Activated CD4-positive, alpha-beta memory T cell treated with anti-CD3 and anti-CD28 coated beads for 36 hours (primary cell): Measurements from ENCODE around the gene STON2. TPM values are rescaled to one million over a fixed set of nuclear protein-coding genes. Genes with fewer than 3 reads are reported as not detected.

Source experiments
- CTCF ChIA-PET: fragments of 350-600 bp; sonication (Branson Sonifier 250); formaldehyde crosslinking; loops from one replicate; lab custom pipeline; 2021; ENCODE audit warnings: antibody characterized with exemption, inconsistent platforms; lab: Charles Lee
- POLR2A ChIA-PET: fragments of 350-600 bp; sonication (Branson Sonifier 250); formaldehyde crosslinking; loops from one replicate; lab custom pipeline; 2021; ENCODE audit warnings: antibody characterized with exemption; lab: Charles Lee
- DNase-seq: peaks from one replicate; pipeline ENCODE4 v3.0.0-alpha.2; 2020
- H3K27ac Mint-ChIP-seq: one replicate; pipeline ENCODE4 v1.8.0; 2021; ENCODE audit warnings: mixed read lengths
- H3K27me3 Mint-ChIP-seq: one replicate; pipeline ENCODE4 v1.8.0; 2021; ENCODE audit warnings: mixed read lengths
- H3K36me3 Mint-ChIP-seq: one replicate; pipeline ENCODE4 v1.8.0; 2021; ENCODE audit warnings: mixed read lengths
- H3K4me1 Mint-ChIP-seq: one replicate; pipeline ENCODE4 v1.8.0; 2021; ENCODE audit warnings: low read depth, mixed read lengths
- H3K4me3 Mint-ChIP-seq: one replicate; pipeline ENCODE4 v1.8.0; 2021; ENCODE audit warnings: mild to moderate bottlenecking, mixed read lengths
- H3K9me3 Mint-ChIP-seq: one replicate; pipeline ENCODE4 v1.8.0; 2021; ENCODE audit warnings: mixed read lengths
- intact Hi-C: fragments of 100-400 bp; cut with micrococcal nuclease; formaldehyde crosslinking; loops from one replicate; pipeline ENCODE4 v1.15.1; 2023
- total RNA-seq, 2 experiments: library from RNA; stranded (reverse); gene quantifications; one replicate each; pipeline ENCODE4 v1.2.3, GENCODE V29; 2021

The STON2 gene
- total RNA-seq, 2 experiments from 2014 or later = 0.12 to 0.34 TPM

GRCh38 chr14:81280136-81280791, 119.9 kb downstream of the STON2 start:
- Mint-ChIP-seq H3K36me3 (no peaks in the 10 kb centered on the region), H3K27me3 (peaks cover 2% of the 10 kb centered on the region), H3K9me3 (no peaks in the 10 kb centered on the region), H3K4me3 (no peak overlapping the region), H3K4me1 (no peaks in the 10 kb centered on the region), H3K27ac (no peak overlapping the region)
- ChIA-PET CTCF (no interaction called here), POLR2A (no interaction called here)
- intact Hi-C loops = no loop called here
- DNase-seq = no peak

DNA sequence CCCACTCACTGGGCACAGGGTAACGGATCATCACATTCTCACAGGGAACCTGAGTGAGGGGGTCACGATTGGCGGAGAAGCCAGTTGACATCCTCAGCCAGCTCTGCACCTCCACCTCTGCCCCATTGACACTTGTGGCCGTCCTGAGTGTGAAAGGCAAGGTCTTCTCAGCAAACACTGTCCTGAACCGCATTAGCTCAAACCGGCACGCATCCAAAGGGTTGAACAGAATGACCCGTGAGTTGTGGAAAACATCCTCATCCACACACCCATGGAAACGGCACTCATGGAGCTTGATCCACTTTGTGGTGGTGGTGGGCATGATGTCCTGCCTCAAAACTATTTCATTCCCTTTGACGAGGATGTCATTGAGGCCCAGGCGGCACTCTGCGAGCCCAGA, 123.0 kb downstream of the STON2 start:
- no peak overlapping the region for H3K4me3 Mint-ChIP-seq
- no peaks in the 10 kb centered on the region for H3K9me3 Mint-ChIP-seq
- POLR2A ChIA-PET = no interaction called here
- intact Hi-C loops = no loop called here
- no peaks in the 10 kb centered on the region for H3K36me3 Mint-ChIP-seq
- peaks cover 2% of the 10 kb centered on the region for H3K27me3 Mint-ChIP-seq
- H3K27ac Mint-ChIP-seq = no peak overlapping the region
- DNase-seq = no peak
- CTCF ChIA-PET = interaction anchor here (2.9 kb wide), 1 partner anchor 176 kb away, joined by 9 read pairs; no protein-coding TSS in a partner anchor
- H3K4me1 Mint-ChIP-seq = no peaks in the 10 kb centered on the region

- no peaks in the 10 kb centered on the region for H3K9me3 Mint-ChIP-seq
- no peaks in the 10 kb centered on the region for H3K4me1 Mint-ChIP-seq
- CTCF ChIA-PET = interaction anchor here (0.6 to 2.9 kb wide), 4 partner anchors 177 to 312 kb away, joined by 3 to 9 read pairs (median 5); no protein-coding TSS in a partner anchor
- no peak overlapping the region for H3K4me3 Mint-ChIP-seq
- no peak for DNase-seq
- intact Hi-C loops = no loop called here
- H3K36me3 Mint-ChIP-seq = no peaks in the 10 kb centered on the region
- POLR2A ChIA-PET = interaction anchor here (0.5 kb wide), 1 partner anchor 341 kb away, joined by 3 read pairs; no protein-coding TSS in a partner anchor
- no peak overlapping the region for H3K27ac Mint-ChIP-seq
- H3K27me3 Mint-ChIP-seq = peaks cover 2% of the 10 kb centered on the region
Observed at GRCh38 chr14:81276073-81277069, 123.8 kb downstream of the STON2 start.

DNA sequence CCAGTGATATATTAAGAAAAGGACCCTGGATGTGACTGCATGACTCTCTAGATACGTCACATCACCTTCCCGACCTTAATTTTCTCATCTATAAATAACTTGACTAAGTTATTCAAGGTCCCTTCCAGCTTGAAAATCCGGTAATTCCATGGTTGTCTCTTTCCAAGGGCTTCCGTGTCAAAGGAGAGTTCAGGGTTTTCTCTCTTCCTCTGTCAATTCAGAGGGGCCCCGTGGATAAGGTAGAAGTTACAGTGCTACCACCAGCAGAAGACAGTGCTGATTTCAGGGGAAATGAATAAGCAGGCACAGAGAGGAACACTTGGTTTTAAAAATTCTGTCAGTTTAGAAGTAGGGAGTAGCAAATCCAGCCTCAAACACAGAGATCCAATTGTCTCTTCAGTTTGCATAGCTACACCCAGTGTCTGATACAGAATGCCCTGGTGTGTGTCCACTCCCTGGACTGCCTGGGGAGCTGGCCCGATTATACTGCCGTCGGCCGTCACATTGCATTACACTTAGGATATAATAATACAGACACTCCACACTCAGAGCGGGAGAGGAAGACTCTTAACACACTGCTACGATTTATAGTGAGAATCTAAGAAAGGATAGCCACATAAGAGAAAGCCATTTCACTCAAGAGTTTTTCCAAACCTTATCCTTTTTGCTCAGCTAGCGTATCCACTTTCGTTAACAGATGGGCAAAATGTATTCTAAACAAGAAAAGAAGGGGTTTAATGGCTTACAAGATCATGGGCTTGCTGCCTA, 124.6 kb downstream of the STON2 start:
- no peak for DNase-seq
- H3K36me3 Mint-ChIP-seq = no peaks in the 10 kb centered on the region
- no peak overlapping the region for H3K27ac Mint-ChIP-seq
- intact Hi-C loops = no loop called here
- no peak overlapping the region for H3K4me3 Mint-ChIP-seq
- ChIA-PET POLR2A (interaction anchor here (0.5 kb wide), 1 partner anchor 342 kb away, joined by 3 read pairs; no protein-coding TSS in a partner anchor), CTCF (interaction anchor here (0.9 to 1.7 kb wide), 2 partner anchors 178 to 190 kb away, joined by 3 to 7 read pairs; no protein-coding TSS in a partner anchor)
- no peaks in the 10 kb centered on the region for H3K9me3 Mint-ChIP-seq
- H3K27me3 Mint-ChIP-seq = peaks cover 2% of the 10 kb centered on the region
- no peaks in the 10 kb centered on the region for H3K4me1 Mint-ChIP-seq

DNA sequence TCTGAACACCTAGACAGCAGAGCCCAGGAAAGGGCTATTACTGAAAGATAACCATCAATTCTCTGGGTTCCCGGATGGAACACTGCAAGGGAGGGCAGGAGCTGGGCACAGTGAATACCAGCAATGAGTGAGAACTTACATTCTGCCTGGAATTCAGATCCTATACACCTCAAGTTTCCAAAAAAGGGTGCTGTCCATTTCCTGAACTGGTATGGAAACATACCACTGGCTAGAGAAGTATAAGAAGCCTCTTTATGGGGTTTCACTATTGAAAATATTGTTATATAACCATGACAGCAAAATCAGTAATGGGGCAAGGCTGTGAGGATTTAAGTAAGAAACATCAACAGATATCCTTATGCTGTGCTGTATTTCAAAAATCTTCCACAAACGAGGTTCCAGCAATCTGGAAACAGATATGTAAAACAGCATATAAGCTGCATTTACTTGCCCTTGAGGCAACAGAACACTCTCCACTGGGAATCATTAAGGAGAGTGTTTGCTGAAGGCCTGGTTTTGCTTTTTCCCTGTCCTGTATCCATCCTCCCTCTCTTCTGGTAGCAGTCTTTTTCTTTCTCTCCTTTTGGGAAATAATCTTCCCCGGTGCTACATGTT, 126.1 kb downstream of the STON2 start:
- no peak for DNase-seq
- Mint-ChIP-seq H3K9me3 (no peaks in the 10 kb centered on the region), H3K4me3 (no peak overlapping the region), H3K27ac (no peak overlapping the region), H3K27me3 (peaks cover 4% of the 10 kb centered on the region), H3K4me1 (no peaks in the 10 kb centered on the region), H3K36me3 (no peaks in the 10 kb centered on the region)
- POLR2A ChIA-PET = no interaction called here
- CTCF ChIA-PET = interaction anchor here (7.0 kb wide), 1 partner anchor 191 kb away, joined by 71 read pairs; no protein-coding TSS in a partner anchor
- intact Hi-C loops = no loop called here

GRCh38 chr14:81273521-81273920, 126.6 kb downstream of the STON2 start:
- ChIA-PET CTCF (interaction anchor here (7.0 kb wide), 1 partner anchor 192 kb away, joined by 71 read pairs; no protein-coding TSS in a partner anchor), POLR2A (no interaction called here)
- no peaks in the 10 kb centered on the region for H3K4me1 Mint-ChIP-seq
- peaks cover 4% of the 10 kb centered on the region for H3K27me3 Mint-ChIP-seq
- no peak for DNase-seq
- H3K27ac Mint-ChIP-seq = no peak overlapping the region
- no peaks in the 10 kb centered on the region for H3K9me3 Mint-ChIP-seq
- no peak overlapping the region for H3K4me3 Mint-ChIP-seq
- intact Hi-C loops = no loop called here
- H3K36me3 Mint-ChIP-seq = no peaks in the 10 kb centered on the region

DNA sequence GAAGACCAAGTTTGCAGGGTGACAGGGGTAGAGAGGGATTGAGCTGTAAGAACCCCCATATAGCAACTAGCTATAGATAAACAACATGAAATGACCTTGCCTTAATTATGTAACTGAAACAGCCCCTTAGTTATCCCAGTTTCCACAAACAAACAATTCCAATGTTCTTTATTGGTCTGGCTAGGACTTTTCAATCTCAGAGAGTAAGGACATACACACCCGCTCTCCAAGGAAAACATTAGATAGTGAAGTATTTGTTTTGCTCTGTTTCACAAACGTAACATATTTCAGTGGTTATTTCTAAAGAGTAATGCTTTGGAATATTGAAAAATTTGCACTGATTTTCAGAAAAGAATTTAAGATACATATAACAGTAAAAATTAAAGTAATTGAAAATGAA, 127.8 kb downstream of the STON2 start:
- H3K4me3 Mint-ChIP-seq = no peak overlapping the region
- DNase-seq = no peak
- H3K4me1 Mint-ChIP-seq = no peaks in the 10 kb centered on the region
- no peak overlapping the region for H3K27ac Mint-ChIP-seq
- H3K27me3 Mint-ChIP-seq = peaks cover 10% of the 10 kb centered on the region
- H3K36me3 Mint-ChIP-seq = no peaks in the 10 kb centered on the region
- intact Hi-C loops = no loop called here
- CTCF ChIA-PET = interaction anchor here (1.0 to 7.0 kb wide), 4 partner anchors 163 to 199 kb away, joined by 3 to 122 read pairs (median 37); no protein-coding TSS in a partner anchor
- POLR2A ChIA-PET = no interaction called here
- no peaks in the 10 kb centered on the region for H3K9me3 Mint-ChIP-seq

DNA sequence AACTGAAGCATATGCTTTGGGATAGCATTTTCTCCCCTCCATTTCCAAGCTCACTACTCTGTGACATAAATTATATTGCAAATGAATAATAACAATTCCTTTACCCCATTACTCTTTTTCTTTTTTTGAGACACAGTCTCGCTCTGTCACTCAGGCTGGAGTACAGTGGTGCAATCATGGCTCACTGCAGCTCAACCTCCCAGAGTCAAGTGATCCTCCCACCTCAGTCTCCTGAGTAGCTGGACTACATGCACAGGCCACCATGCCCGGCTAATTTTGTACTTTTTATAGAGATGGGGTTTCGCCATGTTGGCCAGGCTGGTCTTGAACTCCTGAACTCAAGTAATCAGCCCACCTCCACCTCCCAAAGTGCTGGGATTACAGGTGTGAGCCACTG, 130.1 kb downstream of the STON2 start:
- ChIA-PET CTCF (interaction anchor here (0.6 to 7.0 kb wide), 11 partner anchors 9 to 208 kb away, joined by 3 to 122 read pairs (median 4); no protein-coding TSS in a partner anchor), POLR2A (no interaction called here)
- Mint-ChIP-seq H3K27ac (no peak overlapping the region), H3K4me1 (no peaks in the 10 kb centered on the region), H3K36me3 (no peaks in the 10 kb centered on the region), H3K4me3 (no peak overlapping the region), H3K27me3 (peaks cover 19% of the 10 kb centered on the region), H3K9me3 (no peaks in the 10 kb centered on the region)
- no peak for DNase-seq
- intact Hi-C loops = loop anchor here (1.0 kb wide), 2 partner anchors 183 to 194 kb away; no protein-coding TSS in a partner anchor

- no peaks in the 10 kb centered on the region for H3K36me3 Mint-ChIP-seq
- no peaks in the 10 kb centered on the region for H3K9me3 Mint-ChIP-seq
- H3K27me3 Mint-ChIP-seq = peaks cover 19% of the 10 kb centered on the region
- POLR2A ChIA-PET = no interaction called here
- CTCF ChIA-PET = interaction anchor here (0.6 to 7.0 kb wide), 15 partner anchors 9 to 214 kb away, joined by 3 to 122 read pairs (median 3); no protein-coding TSS in a partner anchor
- intact Hi-C loops = loop anchor here (1.0 kb wide), 2 partner anchors 184 to 195 kb away; no protein-coding TSS in a partner anchor
- no peak for DNase-seq
- H3K4me1 Mint-ChIP-seq = no peaks in the 10 kb centered on the region
- H3K27ac Mint-ChIP-seq = no peak overlapping the region
- H3K4me3 Mint-ChIP-seq = no peak overlapping the region
Observed at GRCh38 chr14:81269100-81269978, 130.8 kb downstream of the STON2 start.

- intact Hi-C loops = no loop called here
- no peak overlapping the region for H3K4me3 Mint-ChIP-seq
- H3K27me3 Mint-ChIP-seq = peaks cover 21% of the 10 kb centered on the region
- no peaks in the 10 kb centered on the region for H3K36me3 Mint-ChIP-seq
- ChIA-PET CTCF (interaction anchor here (0.8 to 7.0 kb wide), 4 partner anchors 168 to 320 kb away, joined by 3 to 122 read pairs (median 38); no protein-coding TSS in a partner anchor), POLR2A (no interaction called here)
- no peaks in the 10 kb centered on the region for H3K4me1 Mint-ChIP-seq
- no peak for DNase-seq
- no peak overlapping the region for H3K27ac Mint-ChIP-seq
- no peaks in the 10 kb centered on the region for H3K9me3 Mint-ChIP-seq
Observed at GRCh38 chr14:81268016-81268416, 132.1 kb downstream of the STON2 start.
